ENCODE results near the gene SEMA3E. TPM values are rescaled to one million over a fixed set of nuclear protein-coding genes. Genes with fewer than 3 reads are reported as not detected.

SEMA3E gene
- polyA plus RNA-seq, 1 donor from 2014 or later, result 0.98 TPM

DNA sequence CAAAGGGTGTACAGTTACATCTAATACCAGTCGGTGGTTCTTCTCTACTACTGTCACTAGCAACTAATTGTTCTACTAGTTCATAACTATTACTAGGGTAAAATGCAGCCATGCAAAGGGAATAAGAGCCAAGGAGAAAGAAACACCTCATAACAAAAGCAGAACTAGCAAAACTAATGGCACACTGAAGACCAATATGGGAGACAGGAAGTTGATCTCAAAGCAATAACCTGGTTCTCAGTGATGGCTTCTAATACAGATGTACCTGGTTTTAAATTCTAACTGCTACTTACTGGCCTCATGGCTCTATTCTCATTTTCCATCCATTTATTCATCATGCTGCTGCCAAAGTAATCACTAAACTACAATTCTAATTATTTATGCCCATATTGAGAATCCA lies 170.3 kb downstream of the SEMA3E start:
- Histone ChIP-seq H3K36me3 (ENCODE audit: insufficient read depth, low read length) (no peaks in the 10 kb centered on the region), H3K9me3 (ENCODE audit: low read length) (no peaks in the 10 kb centered on the region), H3F3A (ENCODE audit: insufficient read depth, low read length, poor library complexity, severe bottlenecking) (no peaks in the 10 kb centered on the region), H3K4me3 (ENCODE audit: low read length) (no peak overlapping the region), H4K20me1 (ENCODE audit: insufficient read depth) (no peaks in the 10 kb centered on the region), H3K27ac (ENCODE audit: low read length) (no peak overlapping the region), H3K27me3 (ENCODE audit: insufficient read depth, low read depth, low read length) (no peaks in the 10 kb centered on the region), H3K4me2 (ENCODE audit: low read length) (no peak overlapping the region), H2AFZ (ENCODE audit: low read depth, low read length) (no peak overlapping the region), H3K79me2 (replicated peaks; ENCODE audit: insufficient read depth, low read length) (no peaks in the 10 kb centered on the region), H3K9ac (ENCODE audit: low read length) (no peak overlapping the region), H3K9me2 (ENCODE audit: insufficient read depth, low read length) (no peaks in the 10 kb centered on the region)
- TF ChIP-seq CTCF (IDR thresholded peaks at IDR 0.05; ENCODE audit: poor library complexity, severe bottlenecking) (no peak), SMC3 (conservative IDR thresholded peaks at IDR 0.05; ENCODE audit: poor library complexity) (no peak), EZH2 (IDR thresholded peaks at IDR 0.05; ENCODE audit: borderline replicate concordance, insufficient read depth, low read length, poor library complexity, severe bottlenecking) (no peak), POLR2AphosphoS5 (IDR thresholded peaks at IDR 0.05) (no peak), EP300 (conservative IDR thresholded peaks at IDR 0.05; ENCODE audit: poor library complexity, severe bottlenecking) (no peak)

GRCh38 chr7:83476511-83477050 lies 172.4 kb downstream of the SEMA3E start:
- no peaks in the 10 kb centered on the region for H4K20me1 ChIP-seq (ENCODE audit: insufficient read depth)
- no peaks in the 10 kb centered on the region for H3K27me3 ChIP-seq (ENCODE audit: insufficient read depth, low read depth, low read length)
- no peak overlapping the region for H2AFZ ChIP-seq (ENCODE audit: low read depth, low read length)
- no peaks in the 10 kb centered on the region for H3K9me2 ChIP-seq (ENCODE audit: insufficient read depth, low read length)
- TF ChIP-seq EP300 (conservative IDR thresholded peaks at IDR 0.05; ENCODE audit: poor library complexity, severe bottlenecking) (no peak), EZH2 (IDR thresholded peaks at IDR 0.05; ENCODE audit: borderline replicate concordance, insufficient read depth, low read length, poor library complexity, severe bottlenecking) (no peak), REST (IDR thresholded peaks at IDR 0.05; ENCODE audit: borderline replicate concordance) (no peak), RAD21 (conservative IDR thresholded peaks at IDR 0.05) (no peak), CTCF (IDR thresholded peaks at IDR 0.05; ENCODE audit: poor library complexity, severe bottlenecking) (no peak), MXI1 (conservative IDR thresholded peaks at IDR 0.05; ENCODE audit: poor library complexity, severe bottlenecking) (no peak), SMC3 (conservative IDR thresholded peaks at IDR 0.05; ENCODE audit: poor library complexity) (no peak)
- no peak overlapping the region for H3K9ac ChIP-seq (ENCODE audit: low read length)
- H3F3A ChIP-seq (ENCODE audit: insufficient read depth, low read length, poor library complexity, severe bottlenecking), result no peaks in the 10 kb centered on the region
- H3K79me2 ChIP-seq (replicated peaks; ENCODE audit: insufficient read depth, low read length), result no peaks in the 10 kb centered on the region
- no peaks in the 10 kb centered on the region for H3K9me3 ChIP-seq (ENCODE audit: low read length)
- no peaks in the 10 kb centered on the region for H3K36me3 ChIP-seq (ENCODE audit: insufficient read depth, low read length)
- H3K27ac ChIP-seq (ENCODE audit: low read length), result no peak overlapping the region
- H3K4me3 ChIP-seq (ENCODE audit: low read length), result no peak overlapping the region
- no peak overlapping the region for H3K4me2 ChIP-seq (ENCODE audit: low read length)

Data from neural cell (in vitro differentiated cells).